HG02759 (cell line): Measurements from ENCODE around the gene E2F6.

Experiments used
- ATAC-seq: cut with Tn5 transposase; IDR thresholded peaks from one replicate; pipeline ENCODE4 v1.9.1; 2021; ENCODE audit warnings: mild to moderate bottlenecking, moderate library complexity; ENCODE audit not compliant: unreplicated experiment

E2F6 gene, protein sequence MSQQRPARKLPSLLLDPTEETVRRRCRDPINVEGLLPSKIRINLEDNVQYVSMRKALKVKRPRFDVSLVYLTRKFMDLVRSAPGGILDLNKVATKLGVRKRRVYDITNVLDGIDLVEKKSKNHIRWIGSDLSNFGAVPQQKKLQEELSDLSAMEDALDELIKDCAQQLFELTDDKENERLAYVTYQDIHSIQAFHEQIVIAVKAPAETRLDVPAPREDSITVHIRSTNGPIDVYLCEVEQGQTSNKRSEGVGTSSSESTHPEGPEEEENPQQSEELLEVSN

DNA sequence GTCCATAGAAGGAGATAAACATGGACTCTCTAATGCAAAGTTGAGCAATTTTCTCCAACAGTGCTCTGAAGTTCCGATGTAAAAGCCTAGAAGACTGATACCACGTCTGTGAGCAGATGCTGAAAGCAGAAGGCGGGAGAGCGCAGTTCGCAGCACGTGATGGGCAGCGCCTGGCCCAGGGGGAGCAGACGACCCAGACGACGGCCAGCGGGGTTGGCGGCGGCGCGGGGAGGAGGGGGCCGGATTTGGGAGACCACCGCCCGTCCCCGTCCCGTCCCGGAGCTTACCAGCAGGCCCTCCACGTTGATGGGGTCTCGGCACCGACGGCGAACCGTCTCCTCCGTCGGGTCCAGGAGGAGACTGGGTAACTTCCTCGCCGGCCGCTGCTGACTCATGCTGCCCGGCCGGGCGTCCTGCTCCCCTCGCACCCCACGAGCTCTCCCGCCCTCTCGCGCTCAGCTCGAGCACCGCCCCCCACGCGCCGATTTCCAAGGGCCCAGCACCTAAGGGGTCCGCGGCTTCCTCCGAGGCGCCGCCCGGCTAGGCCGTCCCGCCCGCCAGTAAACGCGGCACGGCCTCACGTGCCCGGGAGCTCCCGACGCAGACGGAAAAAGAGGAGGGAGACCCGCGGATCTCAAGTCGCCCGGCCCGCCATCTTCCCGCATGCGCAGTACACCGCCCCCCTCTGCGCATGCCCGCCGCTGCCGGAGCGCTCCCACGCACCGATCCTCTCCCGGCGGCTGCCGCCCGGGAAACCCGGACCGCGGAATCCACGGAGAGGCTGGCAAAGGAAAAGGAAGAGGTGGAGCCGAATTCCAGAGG lies at the start of gene E2F6:
TSS of gene E2F6 (minus strand) at position 677 of the 822 bp plus-strand sequence. CDS start at position 395, 282 bp downstream.
- ATAC-seq = peak; percentile 76

DNA sequence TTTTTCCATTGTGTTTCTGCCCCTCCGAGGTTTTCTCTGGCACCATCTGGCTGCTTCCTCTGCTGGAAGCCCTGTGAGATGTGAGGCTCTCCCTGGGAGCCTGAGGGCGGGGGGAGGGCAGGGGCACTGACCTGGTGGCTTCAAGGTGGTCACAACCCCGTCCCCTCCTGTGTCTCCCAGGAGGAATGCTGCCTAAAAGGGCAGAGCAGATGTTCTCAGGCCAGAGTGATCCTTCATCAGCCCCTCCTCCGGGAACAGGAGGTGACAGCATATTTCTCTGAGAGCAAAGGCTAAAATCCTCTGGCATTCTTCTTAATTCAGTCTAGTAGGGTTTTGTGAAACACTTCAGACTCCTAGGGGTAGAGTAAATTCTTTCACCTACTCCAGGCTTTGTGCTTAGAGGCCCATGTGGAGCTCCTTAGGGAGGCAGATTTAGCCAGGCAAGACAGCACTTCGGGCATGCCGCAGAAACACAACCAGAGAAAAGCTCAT lies 49.6 kb upstream of the E2F6 start:
- no peak for ATAC-seq

DNA sequence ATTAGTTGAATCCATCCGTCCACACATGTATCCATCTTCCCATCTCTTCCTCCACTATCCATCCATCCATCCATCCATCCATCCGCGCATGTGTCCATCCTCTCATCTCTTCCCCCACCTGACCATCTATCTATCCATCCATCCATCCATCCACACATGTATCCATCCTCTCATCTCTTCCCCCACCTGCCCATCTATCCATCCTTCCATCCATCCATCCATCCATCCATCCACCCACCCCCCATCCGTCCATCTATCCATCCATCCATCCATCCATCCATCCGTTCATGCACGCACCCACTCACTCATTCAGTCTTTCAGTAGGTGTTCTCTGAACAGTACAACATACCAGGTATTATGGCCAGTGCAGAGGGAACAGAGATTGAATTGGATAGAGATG lies 48.9 kb upstream of the E2F6 start:
- no peak for ATAC-seq

DNA sequence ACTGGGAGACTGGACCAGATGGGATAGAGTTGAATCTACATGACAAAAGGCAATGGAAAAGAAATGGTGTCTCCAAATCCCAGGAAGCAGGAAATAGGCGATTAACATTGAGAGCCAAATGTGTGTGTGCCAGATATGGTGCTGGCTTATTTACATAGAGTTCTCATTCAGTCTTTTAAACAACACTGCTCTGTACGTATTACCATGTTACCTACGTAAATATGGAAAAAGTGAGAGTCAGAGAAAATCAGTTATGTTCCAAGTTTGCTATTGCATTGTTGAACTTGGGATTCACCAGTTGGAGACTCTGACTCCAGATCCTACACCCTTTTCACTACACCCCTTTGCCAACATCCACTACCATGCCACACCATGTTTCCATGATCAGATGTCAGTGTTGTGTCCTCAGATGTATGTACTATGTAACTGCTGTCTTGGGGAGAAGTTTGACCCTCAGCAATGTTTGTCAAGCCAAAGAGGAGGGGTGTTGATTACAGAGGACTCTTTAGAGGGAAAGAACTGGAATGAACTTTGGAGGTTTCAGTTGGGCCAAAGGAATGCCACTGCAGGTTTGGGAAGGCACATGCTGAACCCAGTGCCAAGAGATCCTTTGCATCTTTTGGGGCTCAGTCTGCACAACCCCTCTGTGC lies 48.2 kb upstream of the E2F6 start:
- no peak for ATAC-seq

DNA sequence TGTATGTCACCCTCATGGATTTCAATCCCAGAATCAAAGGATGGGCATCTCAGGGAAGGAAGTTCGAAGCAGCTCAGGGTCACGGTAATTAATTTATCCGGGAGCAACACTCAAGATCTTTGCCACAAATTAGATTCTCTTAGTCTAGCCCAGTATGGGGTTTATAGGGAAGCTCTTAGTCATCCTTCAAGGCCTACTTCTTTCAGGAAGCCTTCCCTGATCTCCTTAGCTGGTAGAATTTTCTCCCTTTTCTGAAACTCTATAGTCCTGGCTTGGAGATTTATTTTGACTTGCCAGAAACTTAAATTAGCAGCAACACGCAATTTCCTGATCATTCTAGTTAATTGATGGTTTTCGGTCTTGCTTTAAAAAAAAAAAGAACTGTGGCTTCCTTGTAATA lies 47.4 kb upstream of the E2F6 start:
- no peak for ATAC-seq

DNA sequence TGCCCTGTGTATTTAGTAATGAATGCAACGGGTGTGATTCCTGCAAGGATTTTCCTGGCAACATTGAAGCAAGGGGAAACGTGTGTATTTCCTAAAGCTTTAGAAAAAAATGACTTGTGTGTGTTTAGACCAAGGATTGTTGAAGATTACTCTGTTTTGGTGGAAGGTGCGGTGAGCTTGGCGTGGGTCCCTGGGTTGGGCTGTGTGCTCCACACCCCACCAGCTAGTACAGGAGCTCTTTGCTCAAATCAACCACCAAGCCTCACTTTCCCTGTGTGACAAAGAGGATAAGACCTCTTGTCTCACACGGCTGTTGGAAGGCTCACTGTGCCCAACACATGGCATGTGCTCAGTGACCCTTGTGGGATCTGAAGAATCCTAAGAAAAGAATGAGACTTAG lies 46.5 kb upstream of the E2F6 start:
- no peak for ATAC-seq

DNA sequence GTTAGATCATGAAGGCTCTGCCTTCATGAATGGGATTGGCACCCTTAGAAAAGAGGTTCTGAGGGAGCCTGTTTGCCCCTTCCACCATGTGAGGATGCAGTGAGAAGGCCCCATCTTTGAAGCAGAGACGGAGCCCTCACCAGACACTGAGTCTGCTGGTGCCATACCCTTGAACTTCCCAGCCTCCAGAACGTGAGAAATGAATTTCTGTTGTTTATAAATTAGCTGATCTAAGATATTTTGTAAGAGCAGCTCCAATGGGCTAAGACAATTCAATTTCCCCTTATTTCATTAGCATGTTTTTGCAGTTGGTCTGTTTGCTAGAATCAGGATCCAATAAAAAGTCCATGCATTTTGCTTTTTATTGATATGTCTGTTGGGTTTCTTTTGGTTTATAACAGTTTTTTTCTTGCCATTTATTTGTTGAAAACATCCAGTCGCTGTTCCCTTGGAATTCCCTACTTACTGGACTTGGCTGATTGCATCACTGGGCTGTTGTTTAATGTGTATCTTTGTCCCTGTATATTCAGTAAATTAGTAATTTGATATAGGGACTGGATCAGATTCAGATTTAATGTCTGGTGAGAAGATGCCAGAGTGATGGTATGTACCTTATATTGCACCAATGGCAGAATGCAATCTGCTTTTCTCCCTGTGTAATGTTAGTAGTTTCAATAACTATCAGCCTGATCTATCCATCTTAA lies 43.8 kb upstream of the E2F6 start:
- no peak for ATAC-seq

DNA sequence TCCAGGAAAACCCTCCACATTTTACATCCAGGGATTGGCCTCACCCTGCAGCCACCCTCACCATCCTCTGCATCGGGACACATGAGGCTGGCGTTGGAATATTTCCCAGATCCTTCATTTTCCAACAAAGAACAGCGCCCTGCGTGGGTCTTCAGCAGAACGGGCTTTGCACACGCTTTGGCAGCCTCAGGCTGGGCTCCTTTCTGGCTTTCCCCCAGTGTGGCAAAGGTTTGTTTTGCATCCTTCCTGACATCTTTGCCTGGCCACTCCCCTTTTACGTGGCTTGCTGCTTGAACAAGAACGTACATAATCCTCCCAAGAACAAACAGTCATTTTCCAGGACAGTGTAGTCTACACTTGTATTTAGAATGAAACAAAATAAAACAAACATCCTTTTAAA lies 42.3 kb upstream of the E2F6 start:
- ATAC-seq = no peak

DNA sequence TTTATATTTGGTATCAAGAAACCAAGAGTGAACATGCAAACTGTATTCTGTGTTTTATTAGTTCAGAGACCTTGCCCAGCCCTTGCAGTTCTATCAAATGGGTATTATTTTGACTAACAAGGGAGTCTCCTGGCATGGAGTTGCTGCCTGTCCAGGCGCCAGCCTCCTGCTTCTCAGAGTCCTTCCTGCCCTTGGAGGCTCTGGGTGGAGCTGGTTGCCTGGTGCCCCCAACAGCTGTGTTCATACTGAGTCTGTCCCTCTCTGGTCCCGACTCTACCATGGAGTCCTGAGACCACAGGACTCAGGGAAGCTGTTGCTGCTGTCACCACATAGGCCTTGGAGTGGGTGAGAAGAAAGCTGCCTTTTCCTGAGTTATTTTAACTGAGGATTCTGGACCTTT lies 41.6 kb upstream of the E2F6 start:
- ATAC-seq = no peak

DNA sequence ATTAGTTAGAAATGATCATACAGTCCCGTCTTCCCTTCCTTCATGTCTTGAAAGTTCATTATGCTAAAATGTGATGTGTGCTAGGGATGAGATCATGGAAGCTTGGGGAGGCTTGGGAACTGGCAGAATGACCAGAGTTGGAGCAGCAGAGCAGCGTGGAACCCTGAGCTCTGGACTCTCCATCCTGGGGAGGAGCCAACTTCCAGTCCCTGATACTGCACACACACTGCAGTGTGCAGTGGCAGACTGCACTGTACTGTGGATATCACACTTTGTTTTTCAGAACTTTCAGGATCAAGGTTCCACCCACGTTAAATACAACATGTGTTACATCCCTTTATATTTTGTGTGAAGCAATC lies 40.6 kb upstream of the E2F6 start:
- ATAC-seq = no peak

DNA sequence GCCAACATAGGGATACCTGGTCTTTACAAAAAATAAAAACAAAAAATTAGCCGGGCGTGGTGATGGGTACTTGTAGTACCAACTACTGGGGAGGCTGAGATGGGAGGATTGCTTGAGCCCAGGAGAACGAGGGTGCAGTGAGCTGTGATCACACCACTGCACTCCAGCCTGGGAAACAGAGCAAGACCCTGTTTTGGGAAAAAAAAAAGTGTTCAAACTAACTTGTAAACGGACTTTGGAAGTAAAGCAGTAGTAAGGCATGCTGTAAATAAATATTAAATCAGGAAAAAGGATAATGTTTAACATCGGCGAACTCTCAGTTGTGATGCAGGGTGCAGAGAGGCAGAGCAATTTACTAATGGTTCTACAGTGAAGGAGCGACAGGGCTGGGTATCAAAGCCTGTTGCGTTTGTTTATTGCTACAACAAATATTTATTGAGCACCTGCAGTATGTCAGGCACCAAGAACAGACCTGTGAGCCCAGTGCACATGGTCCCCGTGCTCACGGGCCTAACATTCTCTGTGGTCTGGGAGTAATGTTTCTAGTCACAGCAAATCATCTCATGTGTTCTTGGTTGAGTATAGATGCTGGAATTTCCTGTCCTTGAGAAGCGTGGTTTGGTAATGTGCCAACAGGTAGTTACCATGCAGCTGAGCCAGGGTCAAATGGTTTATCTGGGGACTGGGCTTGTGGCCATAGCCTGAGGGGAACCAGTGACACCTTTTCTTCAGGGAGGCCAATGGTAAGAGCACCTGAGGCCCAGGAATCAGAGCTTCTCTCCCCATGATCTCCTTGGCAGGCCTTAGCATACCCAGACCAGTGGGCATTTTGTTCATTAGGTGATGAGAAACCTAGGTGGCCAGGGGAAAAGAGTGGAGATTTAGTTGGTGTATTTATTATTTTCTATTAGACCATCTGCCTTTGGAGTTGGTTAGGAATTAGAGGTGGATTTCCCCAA lies 40.0 kb upstream of the E2F6 start:
- peak; percentile 71 for ATAC-seq

DNA sequence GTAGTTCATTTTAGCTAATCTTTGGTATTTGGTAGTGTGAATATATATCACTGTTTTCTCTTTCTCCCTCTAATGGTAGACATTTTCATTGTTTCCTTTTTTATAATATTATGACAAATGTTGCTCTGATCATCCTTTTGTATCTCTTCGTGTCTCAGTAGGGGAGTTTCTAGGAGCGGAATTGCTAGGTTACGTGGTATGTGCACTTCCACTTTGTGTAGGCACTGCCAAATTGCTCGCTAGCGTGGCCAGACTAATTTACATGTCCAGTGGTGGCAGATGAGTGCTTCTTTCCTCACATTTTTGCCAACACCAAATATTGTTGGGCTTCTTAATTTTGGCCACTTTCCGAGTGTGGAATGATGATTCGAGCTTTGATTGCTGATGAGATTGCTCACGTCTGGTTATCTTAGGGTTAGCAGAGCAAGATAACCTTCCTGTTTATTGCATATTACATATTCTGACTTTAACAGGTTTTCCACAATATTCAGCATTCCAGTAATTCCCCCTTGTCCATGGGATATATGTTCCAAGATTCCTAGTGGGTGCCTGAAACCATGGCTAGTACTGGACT lies 37.5 kb upstream of the E2F6 start:
- no peak for ATAC-seq

DNA sequence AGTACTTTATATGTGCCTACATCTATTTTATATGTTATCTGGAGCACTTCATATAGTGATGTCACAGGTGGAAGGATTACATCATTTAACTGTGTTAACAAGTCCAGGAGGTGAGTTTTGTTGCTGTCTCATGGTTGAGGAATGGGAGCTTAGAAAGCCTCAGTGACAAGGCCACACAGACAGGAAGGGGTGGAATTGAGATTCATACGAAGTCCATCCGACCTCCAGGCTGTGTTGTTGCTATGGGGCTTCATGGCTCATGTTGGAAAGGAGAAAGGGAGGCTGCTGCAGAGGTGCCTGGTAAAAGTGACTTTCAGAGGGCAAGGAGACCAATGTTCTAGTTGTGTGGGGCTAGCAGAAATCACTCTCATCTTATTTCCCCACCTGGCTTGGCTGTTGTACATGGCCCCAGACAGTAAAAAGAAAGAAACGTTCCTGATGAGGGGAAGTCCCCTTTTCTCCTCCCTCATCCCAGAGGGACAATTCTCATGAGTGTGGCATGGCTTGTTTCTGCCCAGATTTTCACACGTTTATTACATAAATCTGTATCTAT lies 36.9 kb upstream of the E2F6 start:
- no peak for ATAC-seq

DNA sequence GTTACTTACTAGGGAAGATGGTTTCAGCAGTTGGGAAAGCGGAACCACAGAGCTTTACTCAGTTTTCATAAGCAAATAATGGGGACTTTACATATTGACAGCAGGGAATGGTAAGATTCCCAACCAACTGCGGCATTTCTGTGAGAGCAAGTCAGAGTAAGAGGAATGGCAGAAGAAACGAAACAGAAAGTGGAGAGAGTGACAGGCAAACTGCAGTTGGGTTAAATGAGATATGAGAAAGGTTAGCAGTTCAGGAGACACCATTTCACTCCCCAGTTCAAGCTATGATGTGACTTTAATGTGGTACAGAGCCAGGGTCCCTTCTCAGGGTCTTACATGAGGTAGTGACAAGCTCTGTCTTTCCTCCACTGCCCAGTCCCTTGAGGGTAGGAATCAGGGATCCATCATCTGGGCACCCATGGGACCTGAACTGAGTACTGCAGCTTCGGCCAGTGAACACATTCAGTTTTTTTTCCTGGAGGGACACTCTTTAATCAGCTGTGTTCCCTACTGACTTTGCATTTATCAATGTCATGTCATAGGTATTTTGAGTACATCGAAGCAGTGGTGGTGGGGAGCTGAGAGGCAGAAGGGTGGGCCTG lies 34.8 kb upstream of the E2F6 start:
- no peak for ATAC-seq

DNA sequence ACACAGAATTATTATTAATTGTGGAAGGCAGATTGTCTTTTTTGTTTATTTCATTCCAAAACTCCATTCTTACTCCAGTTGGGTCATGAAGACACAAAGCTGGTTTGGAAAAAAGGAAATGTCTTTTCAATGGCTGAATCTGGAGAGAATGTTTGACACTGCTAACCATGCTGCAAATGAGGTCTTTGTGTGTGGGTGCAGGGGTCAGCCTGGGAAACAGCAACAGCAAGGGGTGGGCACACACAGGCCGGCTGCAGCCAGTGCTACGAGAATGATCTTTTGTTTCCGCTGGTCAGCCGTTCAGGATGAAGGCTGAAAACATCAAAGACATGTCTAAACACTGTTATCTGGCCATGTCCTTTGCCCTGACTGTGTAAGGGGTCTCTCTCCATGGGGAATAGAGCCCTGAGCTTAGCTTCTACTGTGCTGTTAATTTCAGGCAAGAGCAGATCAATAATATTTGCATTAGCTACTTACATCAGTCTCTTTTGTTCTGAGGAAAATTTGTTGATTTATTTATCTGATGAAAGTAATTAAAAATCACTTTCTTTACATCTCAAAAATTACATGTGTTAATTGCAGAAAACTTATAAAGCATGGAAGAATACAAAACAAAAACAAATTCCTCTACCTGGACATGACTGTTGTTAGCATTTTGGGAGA lies 33.3 kb upstream of the E2F6 start:
- ATAC-seq = peak; percentile 3

DNA sequence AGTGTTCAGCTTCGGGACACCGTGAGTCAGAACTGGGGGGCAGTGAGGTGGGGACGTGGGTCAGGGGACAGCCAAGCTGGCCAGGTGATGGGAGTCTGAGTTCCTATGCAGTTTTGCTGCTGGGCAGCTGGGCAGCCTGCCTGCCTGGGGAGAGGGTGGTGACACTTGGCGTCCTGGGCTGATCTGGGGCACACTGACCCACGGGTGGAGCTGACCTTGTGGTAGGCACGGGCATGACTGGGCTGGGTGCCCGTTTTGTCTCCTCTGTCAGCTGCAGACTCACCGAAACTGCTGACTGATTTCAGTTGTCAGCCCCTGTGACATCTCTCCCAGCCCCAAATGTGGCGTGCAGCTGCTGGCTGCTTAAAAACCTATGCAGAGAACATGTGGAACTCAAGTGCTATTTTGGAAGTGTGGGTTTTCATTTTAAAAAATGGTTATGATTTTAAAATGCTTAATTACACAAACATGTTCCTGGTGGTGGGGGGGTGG lies 32.6 kb upstream of the E2F6 start:
- peak; percentile 95 for ATAC-seq

DNA sequence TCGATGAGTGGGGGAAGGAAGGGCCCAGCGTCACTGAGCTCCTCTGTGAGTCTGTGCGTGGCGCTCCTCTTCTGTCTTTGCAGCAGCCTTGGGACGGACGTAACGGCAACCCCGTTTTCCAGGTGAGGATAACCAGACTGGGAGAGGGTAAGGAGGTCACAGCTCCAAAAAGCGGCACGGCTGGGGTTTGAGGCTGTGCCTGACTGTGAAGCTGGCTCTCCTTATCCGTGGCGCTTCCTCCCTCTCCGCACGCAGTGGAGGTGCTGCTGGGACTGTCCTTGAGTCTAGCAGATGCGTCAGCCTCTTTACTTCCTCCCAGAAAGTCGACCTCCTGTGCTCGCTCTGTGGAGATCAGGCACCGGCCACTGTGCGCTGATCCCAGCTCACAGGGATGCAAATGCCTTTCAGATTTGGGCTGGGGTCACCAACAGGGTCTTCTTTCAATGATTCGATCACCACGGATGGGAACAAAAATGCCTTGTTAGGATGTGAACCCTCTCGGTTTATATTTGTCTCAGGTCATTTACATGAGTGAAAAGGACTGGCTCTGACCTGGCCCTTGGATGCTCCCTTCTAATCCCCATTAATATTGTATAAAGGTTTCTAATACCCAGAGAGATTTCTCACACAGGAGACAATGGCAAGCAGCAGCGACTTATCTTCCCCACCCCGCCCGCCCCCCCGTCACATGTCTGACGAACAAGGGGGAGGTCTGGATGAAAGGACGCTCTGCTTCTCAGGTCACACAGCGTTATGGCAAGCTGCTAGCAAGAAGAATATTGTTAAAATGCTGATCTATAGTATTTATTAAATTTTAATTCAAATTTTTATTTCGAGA lies 30.1 kb upstream of the E2F6 start:
- no peak for ATAC-seq
